ENCODE measurements around the gene ZNF883.

The ZNF883 gene

GRCh38 chr9:112917047-112917986 is 94.7 kb downstream of the ZNF883 start:
- DNase-seq, result no peak

- DNase-seq, result no peak
Observed at GRCh38 chr9:112914524-112914923, 97.5 kb downstream of the ZNF883 start.

- no peak for DNase-seq
Observed at GRCh38 chr9:112913326-112913725, 98.7 kb downstream of the ZNF883 start.

- DNase-seq, result no peak
Observed at GRCh38 chr9:112912636-112913035, 99.4 kb downstream of the ZNF883 start.

GRCh38 chr9:112911736-112912135 is 100.3 kb downstream of the ZNF883 start:
- DNase-seq, result no peak

Measured in hippocampal formation (tissue), 2 donors.